Forelimb muscle (tissue), 1 donor: Measurements from ENCODE around the gene FOXRED1. TPM values are rescaled to one million over a fixed set of nuclear protein-coding genes. Genes with fewer than 3 reads are reported as not detected.
"Not testable (repeated sequence)": the region's sequence is repeated elsewhere in the genome, so short reads cannot be mapped to it uniquely, and the experiment has no call there.

Experiments
- DNase-seq: peaks from one replicate; pipeline ENCODE4 v3.0.0-alpha.2; 2013; ENCODE audit warnings: low read depth
- polyA plus RNA-seq: library from polyadenylated mRNA; unstranded; fragments of 120-200 nt; gene quantifications from one replicate; pipeline ENCODE4 v1.2.1, GENCODE V29; 2013; ENCODE audit not compliant: insufficient read length

Gene FOXRED1
- polyA plus RNA-seq, 1 donor = 28.0 TPM

GRCh38 chr11:126277322-126277721 is 8.4 kb downstream of the FOXRED1 start:
- no peak for DNase-seq

- DNase-seq = no peak
Measured at GRCh38 chr11:126277780-126278179, 8.8 kb downstream of the FOXRED1 start.

- no peak for DNase-seq
Measured at GRCh38 chr11:126279191-126279590, 10.2 kb downstream of the FOXRED1 start.

GRCh38 chr11:126280595-126280994 is 11.6 kb downstream of the FOXRED1 start:
- DNase-seq = no peak

DNA sequence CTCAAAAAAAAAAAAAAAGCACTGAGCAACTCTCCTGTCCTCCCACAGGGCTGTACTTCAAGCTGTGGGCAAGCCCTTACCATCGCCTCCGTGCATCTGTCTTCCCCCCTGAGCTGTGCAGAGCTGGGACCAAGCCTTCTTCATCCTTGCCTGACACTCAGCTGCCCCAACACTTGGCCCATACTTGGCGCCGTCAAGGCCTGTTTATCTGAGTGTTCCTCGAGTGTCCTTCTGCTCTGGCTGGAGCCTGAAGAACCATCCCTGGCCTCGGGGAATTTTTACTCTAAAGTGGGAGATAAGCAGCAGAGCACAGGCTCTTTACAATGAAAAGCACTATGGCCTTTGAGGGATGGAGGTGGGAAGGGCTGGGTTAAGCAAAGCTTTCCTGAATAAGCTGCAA is 12.3 kb downstream of the FOXRED1 start:
- no peak for DNase-seq

- DNase-seq = no peak
Measured at GRCh38 chr11:126281666-126282175, 12.8 kb downstream of the FOXRED1 start.

GRCh38 chr11:126282361-126282735 is 13.4 kb downstream of the FOXRED1 start:
- no peak for DNase-seq

DNA sequence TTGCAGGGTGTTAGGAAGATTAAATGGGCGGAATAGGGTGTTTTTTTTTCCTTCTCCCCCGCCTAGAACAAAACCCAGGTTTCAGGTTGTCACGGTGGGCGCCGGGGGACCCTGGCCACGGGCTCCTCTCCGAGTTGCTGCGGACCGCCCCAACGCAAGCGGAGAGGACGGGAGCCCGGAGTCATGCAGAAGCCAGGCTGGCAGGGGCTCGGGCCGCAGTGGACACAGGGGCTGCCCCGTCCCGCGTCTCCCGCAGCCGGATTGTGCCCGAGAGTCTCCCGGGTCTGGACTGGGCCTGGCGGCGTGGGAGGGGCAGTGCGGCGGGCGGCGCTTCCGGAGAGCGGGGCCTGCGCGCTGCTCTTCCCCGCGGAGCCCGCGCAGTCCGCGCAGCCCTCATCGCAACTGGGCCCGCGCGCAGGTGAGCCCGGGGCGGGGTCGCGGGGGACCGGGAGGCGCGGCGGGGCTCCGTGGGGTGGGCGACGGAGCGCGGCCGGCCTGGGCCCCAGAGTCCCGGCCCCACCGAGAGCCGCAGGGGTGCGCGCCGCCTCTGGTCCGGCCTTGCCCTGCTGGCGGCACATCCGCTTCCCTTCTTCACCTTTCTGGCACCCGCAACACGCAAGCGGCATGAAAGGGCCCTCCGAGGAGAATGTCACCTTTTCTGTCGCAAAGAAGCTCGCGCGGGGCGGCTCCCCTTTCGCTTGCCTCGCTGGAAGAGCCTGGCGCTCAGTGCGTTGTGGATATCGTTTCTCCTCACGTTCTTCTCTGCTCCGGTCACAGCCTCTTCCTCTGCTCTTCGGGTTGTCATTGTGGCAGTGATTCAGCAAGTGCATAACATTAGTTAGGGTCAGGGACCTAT is 14.0 kb downstream of the FOXRED1 start, which contains the start of gene TIRAP:
TIRAP (plus strand) TSS at position 358 of the 856 bp plus-strand sequence. CDS start 7,802 bp downstream, outside the sequence.
- no peak for DNase-seq

GRCh38 chr11:126284829-126285228 is 15.9 kb downstream of the FOXRED1 start:
- no peak for DNase-seq

- no peak for DNase-seq
Measured at GRCh38 chr11:126288237-126288636, 19.3 kb downstream of the FOXRED1 start.

- DNase-seq = no peak
Measured at GRCh38 chr11:126290887-126291286, 21.9 kb downstream of the FOXRED1 start.

DNA sequence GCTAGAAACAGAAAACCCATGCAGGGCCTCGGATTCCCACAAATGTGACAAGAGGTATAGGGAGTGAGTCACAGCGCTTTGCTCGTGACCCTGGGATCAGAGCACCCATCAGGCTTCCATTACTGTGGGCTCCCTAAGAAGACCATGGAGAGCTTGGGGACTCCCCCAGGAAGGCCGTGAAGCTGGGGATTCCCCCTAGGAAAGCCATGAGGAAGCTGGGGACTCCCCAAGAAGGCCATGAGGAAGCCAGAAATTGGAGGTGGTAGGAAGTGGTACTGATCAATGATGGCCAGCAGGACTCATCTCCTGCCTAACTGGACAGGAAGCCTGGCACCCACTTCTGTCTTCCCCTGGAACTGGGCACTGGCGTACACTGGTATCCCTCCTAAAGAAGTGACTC is 24.8 kb downstream of the FOXRED1 start:
- DNase-seq = no peak

- DNase-seq = no peak
Measured at GRCh38 chr11:126297004-126297403, 28.1 kb downstream of the FOXRED1 start.

- DNase-seq = peak; percentile 70
Measured at GRCh38 chr11:126303623-126304456, 34.9 kb downstream of the FOXRED1 start, which contains the start of gene DCPS. Gene DCPS, plus strand, starts transcription at chr11:126304060. Its CDS starts 21 bp downstream, at chr11:126304081.

GRCh38 chr11:126304457-126305075 is 35.6 kb downstream of the FOXRED1 start:
- no peak for DNase-seq

GRCh38 chr11:126305699-126306098 is 36.7 kb downstream of the FOXRED1 start:
- no peak for DNase-seq

DNA sequence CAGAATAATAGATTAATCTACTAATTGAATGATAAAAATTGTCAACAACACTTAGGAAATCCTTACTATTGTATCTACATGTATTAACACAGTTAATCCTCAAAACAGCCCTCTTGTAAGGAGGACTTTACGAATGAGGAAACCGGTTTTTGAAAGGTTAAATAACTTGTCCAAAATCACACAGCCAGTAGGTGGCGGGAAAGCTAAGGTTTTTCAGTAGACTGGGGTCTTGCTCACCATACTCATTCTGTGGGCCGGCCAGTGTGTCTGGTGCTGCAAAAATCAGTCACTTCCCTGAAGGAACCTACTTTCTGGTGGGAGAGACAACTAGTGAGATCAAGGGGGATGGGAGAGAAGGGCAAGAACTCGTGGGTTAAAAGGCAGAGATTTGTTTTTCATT is 38.8 kb downstream of the FOXRED1 start:
- no peak for DNase-seq

DNA sequence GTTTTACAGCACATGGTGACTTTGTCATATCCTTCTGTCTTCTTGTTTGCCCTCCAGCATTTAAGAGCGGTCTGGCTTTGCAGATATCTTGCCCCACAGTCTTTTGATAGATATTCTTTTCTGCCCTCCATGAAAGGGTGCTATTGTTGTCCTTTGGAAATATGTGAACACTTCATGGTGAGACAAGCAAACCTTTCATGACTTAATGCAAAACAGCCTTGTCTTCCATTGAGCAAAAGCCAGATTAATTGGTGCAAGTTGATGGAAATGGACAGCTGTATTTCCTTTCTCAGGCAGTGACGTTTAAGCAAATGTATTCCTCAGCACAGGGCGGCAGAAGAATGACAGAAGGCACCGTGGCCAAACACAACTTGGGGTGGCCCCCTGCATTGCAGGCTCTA is 39.3 kb downstream of the FOXRED1 start:
- no peak for DNase-seq

- not testable (repeated sequence) for DNase-seq
Measured at GRCh38 chr11:126308771-126309170, 39.8 kb downstream of the FOXRED1 start.

DNA sequence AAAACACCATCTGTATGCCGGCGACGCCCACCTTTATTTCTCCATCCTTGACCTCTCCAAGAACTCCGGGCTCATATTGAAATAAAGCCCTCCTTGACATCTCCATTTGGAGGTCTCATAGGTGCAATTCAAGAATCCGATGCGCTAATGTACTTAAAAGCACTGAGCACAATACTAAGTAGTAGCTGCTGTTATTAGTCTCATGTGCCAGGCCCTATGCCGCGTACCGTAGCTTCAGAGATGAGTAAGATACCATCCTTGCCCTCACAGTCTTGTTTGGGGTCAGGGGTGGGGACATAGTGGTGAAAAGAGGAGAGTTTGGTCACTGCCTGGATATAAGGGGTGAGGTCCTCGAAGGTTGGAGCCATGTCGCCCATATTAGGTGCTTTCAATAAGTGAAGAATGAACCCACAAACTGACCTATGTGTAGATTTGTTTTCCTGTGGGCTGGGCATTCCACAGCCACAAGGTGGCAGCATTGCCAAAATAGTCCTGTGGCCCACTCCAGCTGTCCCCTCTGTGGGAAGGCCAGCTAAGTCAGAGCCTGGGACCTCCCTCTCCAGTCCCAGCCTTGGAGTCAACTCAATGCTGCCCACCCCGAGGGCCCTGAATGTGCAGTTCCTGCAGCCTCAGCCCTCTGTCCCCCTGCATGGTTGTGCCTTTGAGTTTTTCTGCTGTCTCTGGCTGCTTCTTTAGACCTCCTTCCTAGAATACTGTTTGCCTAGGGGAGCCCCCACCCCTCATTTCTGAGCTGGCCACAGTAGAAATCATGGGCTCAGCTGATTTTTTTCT is 41.4 kb downstream of the FOXRED1 start:
- DNase-seq = peak; percentile 62

GRCh38 chr11:126310992-126311310 is 42.0 kb downstream of the FOXRED1 start:
- no peak for DNase-seq
